K562 (cell line): Measurements from ENCODE around the gene TICRR. TPM values are rescaled to one million over a fixed set of nuclear protein-coding genes. Genes with fewer than 3 reads are reported as not detected.

Source experiments
- BRD4 ChIP-seq: fragments of 200-600 bp; sonication (generic); IDR thresholded peaks from 2 replicates; pipeline ENCODE4 v1.6.1; 2017; ENCODE audit warnings: inconsistent platforms
- HOXB6 ChIP-seq: fragments of 250-450 bp; sonication (Bioruptor Pico); IDR thresholded peaks from 2 replicates; pipeline ENCODE4 v1.5.1; 2022; ENCODE audit warnings: mild to moderate bottlenecking, borderline replicate concordance
- KAT2B ChIP-seq: IDR thresholded peaks from one replicate; pipeline ENCODE4 v1.6.1; 2012; ENCODE audit warnings: low read depth, mild to moderate bottlenecking, control low read depth, inconsistent platforms, low read length, moderate library complexity
- PRMT5 ChIP-seq: sonication (generic); formaldehyde crosslinking; IDR thresholded peaks from 2 replicates; pipeline ENCODE4 v1.5.0; 2020; ENCODE audit warnings: missing genetic modification reagents
- RBM14 ChIP-seq: fragments of 200-400 bp; formaldehyde crosslinking; IDR thresholded peaks from 2 replicates; pipeline ENCODE4 v1.6.1; 2018; ENCODE audit warnings: low read depth, mild to moderate bottlenecking, low read length, moderate library complexity, borderline replicate concordance; ENCODE audit not compliant: insufficient read depth
- ZFP30 ChIP-seq: fragments of 250-450 bp; sonication (Bioruptor Pico); IDR thresholded peaks from 2 replicates; pipeline ENCODE4 v1.8.0; 2022; ENCODE audit warnings: moderate library complexity, mild to moderate bottlenecking, inconsistent platforms, borderline replicate concordance
- ZNF121 ChIP-seq: sonication (generic); formaldehyde crosslinking; conservative IDR thresholded peaks from 2 replicates; pipeline ENCODE4 v1.8.0; 2022; ENCODE audit warnings: missing genetic modification reagents
- ZNF165 ChIP-seq: fragments of 250-450 bp; sonication (Bioruptor Pico); IDR thresholded peaks from 2 replicates; pipeline ENCODE4 v1.4.0; 2020; ENCODE audit warnings: borderline replicate concordance
- ZNF766 ChIP-seq: fragments of 200-800 bp; sonication (Bioruptor generic); conservative IDR thresholded peaks from 2 replicates; pipeline ENCODE4 v1.6.1; 2016; ENCODE audit warnings: missing genetic modification characterization, missing compliant biosample characterization
- ZNF830 ChIP-seq: fragments of 250-450 bp; sonication (Bioruptor Pico); IDR thresholded peaks from 2 replicates; pipeline ENCODE4 v1.5.0; 2021; ENCODE audit warnings: mild to moderate bottlenecking
- ZSCAN29 ChIP-seq: fragments of 450-650 bp; IDR thresholded peaks from 2 replicates; pipeline ENCODE4 v1.6.1; 2017
- polyA plus RNA-seq, 8 experiments: library from polyadenylated mRNA; depleted of rRNA in 4 of 8; stranded (reverse) in 5 of 8; unstranded in 3 of 8; fragments of >200 nt; fragmentation: Nextera tagmentation in 2 of 8; fragmentation: Illumina TruSeq in 1 of 8; extraction: Ambion mirVana in 2 of 8; extraction: Trizol in 1 of 8; gene quantifications; 2 replicates each; pipeline versions ENCODE4 v1.2.1 to v1.2.3, GENCODE V29; 2011 to 2014; ENCODE audit warnings: inconsistent platforms in 1 of 8, missing spikeins in 1 of 8
- total RNA-seq, 7 experiments: library from RNA; depleted of rRNA in 6 of 7; stranded (reverse); fragments of >200 nt in 6 of 7; fragmentation: Illumina TruSeq in 2 of 7; extraction: Trizol in 2 of 7; gene quantifications; 2 replicates each; pipeline versions ENCODE4 v1.2.1 to v1.2.3, GENCODE V29; 2011 to 2021; ENCODE audit warnings: low replicate concordance in 1 of 7
- TF ChIP-seq, protein P1 (sequence below): sonication (generic); formaldehyde crosslinking; IDR thresholded peaks from 2 replicates; pipeline ENCODE4 v1.9.0; 2022; ENCODE audit warnings: mild to moderate bottlenecking, missing genetic modification reagents
- TF ChIP-seq, protein P2 (sequence below): IDR thresholded peaks from 3 replicates; pipeline ENCODE4 v1.6.1; 2011; ENCODE audit warnings: borderline replicate concordance, mild to moderate bottlenecking, moderate library complexity; ENCODE audit not compliant: insufficient read length; ENCODE audit errors: extremely low read depth
- TF ChIP-seq, protein P3 (sequence below), 2 experiments: fragments of 450-650 bp in 1 of 2; IDR thresholded peaks; 2 replicates each; pipeline ENCODE4 v1.6.1; 2011 to 2017; ENCODE audit warnings: low read depth in 2 of 2, antibody characterized with exemption in 1 of 2, borderline replicate concordance in 1 of 2, low read length in 1 of 2, mild to moderate bottlenecking in 1 of 2, mixed read lengths in 1 of 2; ENCODE audit not compliant: control insufficient read depth in 1 of 2

Gene TICRR
- total and polyA plus RNA-seq, 9 of the 15 experiments (the other 6 are each of a cell fraction or from before 2014, with no cell fraction given), result 0.84 to 22.9 (median 13.7) TPM

DNA sequence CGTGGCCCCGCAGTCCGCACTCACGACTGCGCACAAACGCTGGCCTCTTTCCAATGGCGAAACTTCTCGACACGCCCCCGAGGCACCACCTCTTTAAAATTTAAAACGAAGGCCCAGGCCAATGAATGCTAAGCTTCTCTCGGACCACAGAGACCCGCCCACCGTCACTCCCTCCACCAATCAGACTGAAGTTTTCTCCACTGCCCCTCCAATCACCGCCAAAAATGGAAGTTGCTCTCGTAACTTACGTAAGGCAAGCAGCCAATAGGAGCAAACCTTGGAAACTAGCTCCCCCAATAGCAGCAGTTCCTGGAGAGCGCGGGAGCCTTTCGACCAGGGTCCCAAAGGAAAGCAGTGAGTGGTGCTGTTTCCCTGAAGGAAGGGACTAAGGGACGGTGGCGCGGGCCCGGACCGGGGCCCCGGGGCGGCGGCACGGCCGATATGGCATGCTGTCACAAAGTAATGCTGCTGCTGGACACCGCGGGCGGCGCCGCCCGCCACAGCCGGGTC is at the start of gene TICRR (continued):
- TF ChIP-seq, protein P1, sequence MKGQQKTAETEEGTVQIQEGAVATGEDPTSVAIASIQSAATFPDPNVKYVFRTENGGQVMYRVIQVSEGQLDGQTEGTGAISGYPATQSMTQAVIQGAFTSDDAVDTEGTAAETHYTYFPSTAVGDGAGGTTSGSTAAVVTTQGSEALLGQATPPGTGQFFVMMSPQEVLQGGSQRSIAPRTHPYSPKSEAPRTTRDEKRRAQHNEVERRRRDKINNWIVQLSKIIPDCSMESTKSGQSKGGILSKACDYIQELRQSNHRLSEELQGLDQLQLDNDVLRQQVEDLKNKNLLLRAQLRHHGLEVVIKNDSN (CRISPR knock-in tag), result no peak
- TF ChIP-seq ZFP30 (CRISPR knock-in tag) (no peak), ZNF165 (CRISPR knock-in tag) (no peak), HOXB6 (no peak), BRD4 (no peak), ZSCAN29 (no peak), RBM14 (no peak), KAT2B (no peak), ZNF766 (CRISPR knock-in tag) (no peak), ZNF830 (CRISPR knock-in tag) (no peak), ZNF121 (CRISPR knock-in tag) (no peak), PRMT5 (CRISPR knock-in tag) (no peak)
- TF ChIP-seq, protein P2, sequence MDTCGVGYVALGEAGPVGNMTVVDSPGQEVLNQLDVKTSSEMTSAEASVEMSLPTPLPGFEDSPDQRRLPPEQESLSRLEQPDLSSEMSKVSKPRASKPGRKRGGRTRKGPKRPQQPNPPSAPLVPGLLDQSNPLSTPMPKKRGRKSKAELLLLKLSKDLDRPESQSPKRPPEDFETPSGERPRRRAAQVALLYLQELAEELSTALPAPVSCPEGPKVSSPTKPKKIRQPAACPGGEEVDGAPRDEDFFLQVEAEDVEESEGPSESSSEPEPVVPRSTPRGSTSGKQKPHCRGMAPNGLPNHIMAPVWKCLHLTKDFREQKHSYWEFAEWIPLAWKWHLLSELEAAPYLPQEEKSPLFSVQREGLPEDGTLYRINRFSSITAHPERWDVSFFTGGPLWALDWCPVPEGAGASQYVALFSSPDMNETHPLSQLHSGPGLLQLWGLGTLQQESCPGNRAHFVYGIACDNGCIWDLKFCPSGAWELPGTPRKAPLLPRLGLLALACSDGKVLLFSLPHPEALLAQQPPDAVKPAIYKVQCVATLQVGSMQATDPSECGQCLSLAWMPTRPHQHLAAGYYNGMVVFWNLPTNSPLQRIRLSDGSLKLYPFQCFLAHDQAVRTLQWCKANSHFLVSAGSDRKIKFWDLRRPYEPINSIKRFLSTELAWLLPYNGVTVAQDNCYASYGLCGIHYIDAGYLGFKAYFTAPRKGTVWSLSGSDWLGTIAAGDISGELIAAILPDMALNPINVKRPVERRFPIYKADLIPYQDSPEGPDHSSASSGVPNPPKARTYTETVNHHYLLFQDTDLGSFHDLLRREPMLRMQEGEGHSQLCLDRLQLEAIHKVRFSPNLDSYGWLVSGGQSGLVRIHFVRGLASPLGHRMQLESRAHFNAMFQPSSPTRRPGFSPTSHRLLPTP, result no peak
- TF ChIP-seq, protein P3, sequence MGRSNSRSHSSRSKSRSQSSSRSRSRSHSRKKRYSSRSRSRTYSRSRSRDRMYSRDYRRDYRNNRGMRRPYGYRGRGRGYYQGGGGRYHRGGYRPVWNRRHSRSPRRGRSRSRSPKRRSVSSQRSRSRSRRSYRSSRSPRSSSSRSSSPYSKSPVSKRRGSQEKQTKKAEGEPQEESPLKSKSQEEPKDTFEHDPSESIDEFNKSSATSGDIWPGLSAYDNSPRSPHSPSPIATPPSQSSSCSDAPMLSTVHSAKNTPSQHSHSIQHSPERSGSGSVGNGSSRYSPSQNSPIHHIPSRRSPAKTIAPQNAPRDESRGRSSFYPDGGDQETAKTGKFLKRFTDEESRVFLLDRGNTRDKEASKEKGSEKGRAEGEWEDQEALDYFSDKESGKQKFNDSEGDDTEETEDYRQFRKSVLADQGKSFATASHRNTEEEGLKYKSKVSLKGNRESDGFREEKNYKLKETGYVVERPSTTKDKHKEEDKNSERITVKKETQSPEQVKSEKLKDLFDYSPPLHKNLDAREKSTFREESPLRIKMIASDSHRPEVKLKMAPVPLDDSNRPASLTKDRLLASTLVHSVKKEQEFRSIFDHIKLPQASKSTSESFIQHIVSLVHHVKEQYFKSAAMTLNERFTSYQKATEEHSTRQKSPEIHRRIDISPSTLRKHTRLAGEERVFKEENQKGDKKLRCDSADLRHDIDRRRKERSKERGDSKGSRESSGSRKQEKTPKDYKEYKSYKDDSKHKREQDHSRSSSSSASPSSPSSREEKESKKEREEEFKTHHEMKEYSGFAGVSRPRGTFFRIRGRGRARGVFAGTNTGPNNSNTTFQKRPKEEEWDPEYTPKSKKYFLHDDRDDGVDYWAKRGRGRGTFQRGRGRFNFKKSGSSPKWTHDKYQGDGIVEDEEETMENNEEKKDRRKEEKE (IDR thresholded peaks at IDR 0.05; ENCODE audit: borderline replicate concordance in 1 of 2, control insufficient read depth in 1 of 2, low read depth in 2 of 2, low read length in 1 of 2), result no peak
